Cardiac fibroblast (primary cell): ENCODE data around the gene ZMYM3.
"Not testable (repeated sequence)": the region's sequence is repeated elsewhere in the genome, so short reads cannot be mapped to it uniquely, and the experiment has no call there.

Experiments used
- DNase-seq, 2 donors: peaks; one replicate each; pipeline versions ENCODE4 v3.0.0 to v3.0.0-alpha.2; 2010; ENCODE audit warnings: low read depth in 2 of 2
- H3K4me3 ChIP-seq, 2 donors: replicated peaks in 1 of 2; 1 replicate in 1 of 2; 2 replicates in 1 of 2; pipeline ENCODE4 v1.5.1; 2011; ENCODE audit warnings: low read depth in 2 of 2, low read length in 2 of 2, mild to moderate bottlenecking in 2 of 2, moderate library complexity in 1 of 2
- CTCF ChIP-seq: IDR thresholded peaks from one replicate; pipeline ENCODE4 v1.5.1; 2011; ENCODE audit warnings: low read depth, mild to moderate bottlenecking, low read length, inconsistent platforms

The ZMYM3 gene

GRCh38 chrX:71292669-71293365, 38.9 kb upstream of the ZMYM3 start:
- no peak overlapping the region for H3K4me3 ChIP-seq
- no peak for TF ChIP-seq CTCF
- peak in 1 of 2 donors; percentile 35 for DNase-seq

DNA sequence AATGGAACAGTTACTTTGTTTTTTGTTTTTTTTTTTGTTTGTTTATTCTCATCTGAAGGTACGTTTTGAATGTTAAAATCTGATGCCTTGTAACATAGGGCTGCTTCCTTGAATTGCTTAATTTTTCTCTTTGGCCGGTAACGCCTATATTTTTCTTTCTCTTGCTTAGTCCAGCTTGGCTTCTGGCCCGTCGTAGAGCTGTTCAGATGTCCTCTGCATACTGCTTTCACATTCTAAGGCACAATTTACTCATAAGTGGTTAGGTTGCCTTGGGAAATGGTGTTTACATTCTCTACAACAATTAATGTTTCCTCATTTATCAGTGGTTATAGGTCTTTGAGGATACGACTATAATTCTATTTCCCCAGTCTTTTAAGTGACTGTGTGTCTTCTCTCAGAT, 37.4 kb upstream of the ZMYM3 start:
- TF ChIP-seq CTCF, result no peak
- no peak overlapping the region for H3K4me3 ChIP-seq

GRCh38 chrX:71285929-71286328, 32.0 kb upstream of the ZMYM3 start:
- H3K4me3 ChIP-seq, result peak overlapping the region in 1 of 2 donors; percentile 72

More for the DNA sequence above, 37.4 kb upstream of the ZMYM3 start:
- DNase-seq, result peak; percentile 32 to 36

GRCh38 chrX:71283403-71284143, 29.6 kb upstream of the ZMYM3 start, which contains the start of gene NONO:
NONO (plus strand) TSS chrX:71283635; CDS start chrX:71290638, 7,003 bp downstream.
- TF ChIP-seq CTCF, result no peak
- peak; percentile 99 for DNase-seq
- H3K4me3 ChIP-seq, result peak within 1 kb of the TSS; percentile 63 to 72

More at GRCh38 chrX:71285929-71286328, 32.0 kb upstream of the ZMYM3 start:
- TF ChIP-seq CTCF, result no peak
- no peak for DNase-seq

- DNase-seq, result peak; percentile 51 to 68
- peak overlapping the region; percentile 32 to 51 for H3K4me3 ChIP-seq
- no peak for TF ChIP-seq CTCF
Observed at GRCh38 chrX:71282514-71283402, 28.8 kb upstream of the ZMYM3 start.

GRCh38 chrX:71281300-71281699, 27.4 kb upstream of the ZMYM3 start:
- not testable (repeated sequence) for H3K4me3 ChIP-seq, DNase-seq

GRCh38 chrX:71272313-71272712, 18.4 kb upstream of the ZMYM3 start:
- H3K4me3 ChIP-seq, DNase-seq: not testable (repeated sequence)
